ENCODE results near the gene CCT3.

DNA sequence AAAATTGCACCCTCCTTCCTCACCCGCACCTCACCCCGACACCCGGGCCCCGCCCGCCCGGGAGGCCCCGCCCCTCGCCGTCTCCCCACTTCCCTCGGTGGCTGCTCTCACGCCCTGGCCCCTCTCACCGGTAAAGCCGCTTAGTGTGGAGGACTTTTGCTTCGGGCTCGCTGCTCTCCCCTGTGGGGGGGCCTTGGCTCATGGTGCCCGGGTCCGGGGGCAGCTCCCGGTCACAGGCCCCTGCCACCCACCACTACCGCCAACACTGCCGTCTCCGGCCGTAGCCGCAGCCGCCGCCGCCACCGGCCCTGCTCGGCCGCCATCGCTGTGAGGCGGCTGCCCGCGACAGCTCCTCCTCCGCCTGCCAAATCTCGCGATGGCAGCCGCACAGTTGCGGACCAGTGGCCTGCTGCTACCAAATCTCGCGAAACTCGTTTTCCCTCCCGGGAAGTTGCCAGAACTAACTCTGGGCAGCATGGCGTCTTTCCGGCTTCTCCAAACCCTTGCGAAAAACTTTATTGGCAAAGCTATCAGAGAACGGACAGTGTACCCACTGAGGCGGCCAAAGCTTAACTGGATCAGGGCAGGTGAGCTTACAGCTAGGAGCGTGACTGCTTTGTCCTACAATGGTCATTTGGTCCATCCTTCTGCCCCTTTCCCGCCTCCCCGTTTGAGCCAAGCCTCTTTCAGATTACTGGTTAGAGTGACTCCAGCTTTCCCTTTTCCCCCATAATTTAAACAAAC, 55.4 kb downstream of the CCT3 start, which contains the start of gene SMG5:
- TF ChIP-seq, protein P1, sequence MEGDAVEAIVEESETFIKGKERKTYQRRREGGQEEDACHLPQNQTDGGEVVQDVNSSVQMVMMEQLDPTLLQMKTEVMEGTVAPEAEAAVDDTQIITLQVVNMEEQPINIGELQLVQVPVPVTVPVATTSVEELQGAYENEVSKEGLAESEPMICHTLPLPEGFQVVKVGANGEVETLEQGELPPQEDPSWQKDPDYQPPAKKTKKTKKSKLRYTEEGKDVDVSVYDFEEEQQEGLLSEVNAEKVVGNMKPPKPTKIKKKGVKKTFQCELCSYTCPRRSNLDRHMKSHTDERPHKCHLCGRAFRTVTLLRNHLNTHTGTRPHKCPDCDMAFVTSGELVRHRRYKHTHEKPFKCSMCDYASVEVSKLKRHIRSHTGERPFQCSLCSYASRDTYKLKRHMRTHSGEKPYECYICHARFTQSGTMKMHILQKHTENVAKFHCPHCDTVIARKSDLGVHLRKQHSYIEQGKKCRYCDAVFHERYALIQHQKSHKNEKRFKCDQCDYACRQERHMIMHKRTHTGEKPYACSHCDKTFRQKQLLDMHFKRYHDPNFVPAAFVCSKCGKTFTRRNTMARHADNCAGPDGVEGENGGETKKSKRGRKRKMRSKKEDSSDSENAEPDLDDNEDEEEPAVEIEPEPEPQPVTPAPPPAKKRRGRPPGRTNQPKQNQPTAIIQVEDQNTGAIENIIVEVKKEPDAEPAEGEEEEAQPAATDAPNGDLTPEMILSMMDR (IDR thresholded peaks at IDR 0.05; ENCODE audit: insufficient read depth, low read length, poor library complexity, severe bottlenecking) = no peak
- TF ChIP-seq EZH2phosphoT487 (conservative IDR thresholded peaks at IDR 0.05; ENCODE audit: low read length) = no peak

All from SU-DHL-6 (cell line).